Right lobe of liver (tissue), 6 donors: ENCODE data around the gene SCAMP2. TPM values are rescaled to one million over a fixed set of nuclear protein-coding genes. Genes with fewer than 3 reads are reported as not detected.

Experiments
- ATAC-seq, 4 donors: fragments of 200-7000 bp; cut with Tn5 transposase; one replicate each; pipeline ENCODE4 v1.9.1; 2020; ENCODE audit warnings: mild to moderate bottlenecking in 4 of 4, moderate library complexity in 4 of 4
- DNase-seq, 3 donors: peaks; one replicate each; pipeline ENCODE4 v3.0.0-alpha.2; 2020
- H3K27ac ChIP-seq, 3 donors: fragments of 200-600 bp; one replicate each; pipeline ENCODE4 v1.8.0; 2022
- H3K27me3 ChIP-seq, 2 donors: fragments of 200-600 bp; one replicate each; pipeline ENCODE4 v1.8.0; 2022
- H3K36me3 ChIP-seq, 4 donors: fragments of 200-600 bp; sonication (generic) in 1 of 4; one replicate each; pipeline versions ENCODE4 v1.5.1 to v1.8.0; 2017 to 2022; ENCODE audit warnings: control low read depth in 1 of 4
- H3K4me1 ChIP-seq, 4 donors: fragments of 200-600 bp; sonication (generic) in 1 of 4; one replicate each; pipeline versions ENCODE4 v1.5.1 to v1.8.0; 2017 to 2022; ENCODE audit warnings: control low read depth in 1 of 4
- H3K4me3 ChIP-seq, 3 donors: fragments of 200-600 bp; one replicate each; pipeline ENCODE4 v1.8.0; 2022
- H3K9me3 ChIP-seq, 4 donors: fragments of 200-600 bp; sonication (generic) in 1 of 4; one replicate each; pipeline versions ENCODE4 v1.5.1 to v1.8.0; 2017 to 2022; ENCODE audit warnings: control low read depth in 1 of 4
- CTCF ChIP-seq, 4 donors: fragments of 200-600 bp in 3 of 4; fragments of 450-650 bp in 1 of 4; IDR thresholded peaks; one replicate each; pipeline versions ENCODE4 v1.5.1 to v1.8.0; 2016 to 2022; ENCODE audit warnings: antibody characterized with exemption in 4 of 4, mild to moderate bottlenecking in 2 of 4
- POLR2A ChIP-seq: fragments of 450-650 bp; IDR thresholded peaks from one replicate; pipeline ENCODE4 v1.6.1; 2017; ENCODE audit warnings: antibody characterized with exemption, mild to moderate bottlenecking
- WGBS: methylation state at CpG from one replicate; pipeline ENCODE4 v1.1.6; 2018; ENCODE audit warnings: low coverage, low lambda C conversion rate; ENCODE audit not compliant: insufficient coverage; ENCODE audit errors: missing lambda C conversion rate; 5-methylcytosine and 5-hydroxymethylcytosine counted together
- intact Hi-C, 2 donors: fragments of 100-400 bp; cut with DNase I; formaldehyde crosslinking; loops; one replicate each; pipeline versions ENCODE4 v1.11.2 to v1.14.1; 2022
- total RNA-seq, 6 experiments: library from RNA; depleted of rRNA in 2 of 6; stranded (reverse); fragments of >200 nt in 2 of 6; fragmentation: NEBNext Ultra II Directional in 3 of 6; extraction: Animal tissue kit (Norgen Biotek cat#: 25700) in 3 of 6; gene quantifications; one replicate each; pipeline versions ENCODE4 v1.1.0 to v1.2.4, GENCODE V29; 2016 to 2023
- donor health status: DM: no; HTN: yes; CAD: no.
- donor health status: DM: no; HTN: no; CAD: no.
- donor health status: DM: no; HTN: no; CAD: no.
- donor health status: DM: no; HTN: yes; CAD: no.
- donor health status: DM: no; HTN: yes; CAD: no.

Gene SCAMP2
- total RNA-seq, 6 experiments from 2014 or later, result 33.9 to 45.9 (median 41.7) TPM

GRCh38 chr15:74839526-74840395, 33.4 kb downstream of the SCAMP2 start:
- WGBS, result 20% methylated on average over 1 of the region's 31 CpGs
- intact Hi-C loops, result no loop called here
- H3K36me3 ChIP-seq, result peaks cover 0 to 15% (median 0%) of the 10 kb centered on the region in 4 donors

GRCh38 chr15:74838746-74839525, 34.2 kb downstream of the SCAMP2 start:
- H3K36me3 ChIP-seq, result peaks cover 0 to 15% (median 0%) of the 10 kb centered on the region in 4 donors
- TF ChIP-seq POLR2A (no peak), CTCF (IDR thresholded peaks at IDR 0.05) (no peak)
- no peak overlapping the region for H3K4me3 ChIP-seq
- 95% methylated on average over 6 of the region's 11 CpGs for WGBS
- no peak for ATAC-seq
- H3K9me3 ChIP-seq, result no peaks in the 10 kb centered on the region
- intact Hi-C loops, result no loop called here
- no peak overlapping the region for H3K27ac ChIP-seq
- peaks cover 0 to 13% (median 5%) of the 10 kb centered on the region in 4 donors for H3K4me1 ChIP-seq
- DNase-seq, result no peak
- no peaks in the 10 kb centered on the region for H3K27me3 ChIP-seq

More at GRCh38 chr15:74839526-74840395, 33.4 kb downstream of the SCAMP2 start:
- TF ChIP-seq POLR2A (no peak), CTCF (IDR thresholded peaks at IDR 0.05) (no peak)
- DNase-seq, result no peak
- no peak for ATAC-seq
- H3K4me3 ChIP-seq, result no peak overlapping the region
- no peaks in the 10 kb centered on the region for H3K9me3 ChIP-seq
- H3K27me3 ChIP-seq, result no peaks in the 10 kb centered on the region
- H3K27ac ChIP-seq, result no peak overlapping the region
- peaks cover 0 to 13% (median 5%) of the 10 kb centered on the region in 4 donors for H3K4me1 ChIP-seq

- intact Hi-C loops, result no loop called here
- WGBS, result no CpG with 5 or more reads among the region's 10 CpGs
- TF ChIP-seq CTCF (IDR thresholded peaks at IDR 0.05) (no peak), POLR2A (no peak)
- no peak overlapping the region for H3K27ac ChIP-seq
- DNase-seq, result no peak
- peaks cover 0 to 15% (median 0%) of the 10 kb centered on the region in 4 donors for H3K36me3 ChIP-seq
- peaks cover 0 to 8% (median 2%) of the 10 kb centered on the region in 4 donors for H3K4me1 ChIP-seq
- ATAC-seq, result no peak
- no peak overlapping the region for H3K4me3 ChIP-seq
- H3K9me3 ChIP-seq, result no peaks in the 10 kb centered on the region
- no peaks in the 10 kb centered on the region for H3K27me3 ChIP-seq
These were observed 35.0 kb downstream of the SCAMP2 start for GRCh38 chr15:74838137-74838516.

GRCh38 chr15:74837482-74838136, 35.6 kb downstream of the SCAMP2 start:
- ATAC-seq (no peak), DNase-seq (no peak)
- Histone ChIP-seq H3K9me3 (no peaks in the 10 kb centered on the region), H3K27me3 (no peaks in the 10 kb centered on the region), H3K36me3 (peaks cover 0 to 15% (median 0%) of the 10 kb centered on the region in 4 donors), H3K27ac (no peak overlapping the region), H3K4me1 (peaks cover 0 to 7% (median 2%) of the 10 kb centered on the region in 4 donors), H3K4me3 (no peak overlapping the region)
- TF ChIP-seq POLR2A, result no peak
- no peak for TF ChIP-seq CTCF (IDR thresholded peaks at IDR 0.05)
- intact Hi-C loops, result no loop called here
- 70% methylated on average over 8 of the region's 15 CpGs for WGBS
